Prostate gland (tissue), 2 donors: ENCODE measurements around the gene RTN4RL2. TPM values are rescaled to one million over a fixed set of nuclear protein-coding genes. Genes with fewer than 3 reads are reported as not detected.

ENCODE experiments used
- DNase-seq: peaks from one replicate; pipeline ENCODE4 v3.0.0-alpha.2; 2019; ENCODE audit warnings: low spot score
- H3K27ac ChIP-seq, 2 donors: fragments of 200-600 bp; sonication (generic); 2 replicates each; pipeline ENCODE4 v1.5.1; 2017 to 2019
- H3K27me3 ChIP-seq: fragments of 200-600 bp; sonication (generic); replicated peaks from 2 replicates; pipeline ENCODE4 v1.5.1; 2019; ENCODE audit not compliant: insufficient read depth
- H3K36me3 ChIP-seq, 2 donors: fragments of 200-600 bp; sonication (generic); 1 replicate in 1 of 2; 2 replicates in 1 of 2; pipeline versions ENCODE4 v1.5.1 to v1.8.1; 2017 to 2019
- H3K4me1 ChIP-seq: fragments of 200-600 bp; sonication (generic); replicated peaks from 2 replicates; pipeline ENCODE4 v1.5.1; 2019
- H3K4me3 ChIP-seq, 2 donors: fragments of 200-600 bp; sonication (generic); 2 replicates each; pipeline ENCODE4 v1.5.1; 2017 to 2019
- H3K9me3 ChIP-seq: fragments of 200-600 bp; sonication (generic); 2 replicates; pipeline ENCODE4 v1.5.1; 2017
- CTCF ChIP-seq, 4 experiments: fragments of 200-600 bp in 2 of 4; fragments of 450-650 bp in 2 of 4; sonication (generic) in 2 of 4; IDR thresholded peaks; 1 replicate in 3 of 4; 2 replicates in 1 of 4; pipeline ENCODE4 v1.5.1; 2016 to 2019; ENCODE audit warnings: antibody characterized with exemption in 4 of 4, mild to moderate bottlenecking in 2 of 4, moderate library complexity in 2 of 4
- POLR2A ChIP-seq: fragments of 450-650 bp; IDR thresholded peaks from one replicate; pipeline ENCODE4 v1.6.1; 2016; ENCODE audit warnings: antibody characterized with exemption, mild to moderate bottlenecking
- POLR2AphosphoS5 ChIP-seq: sonication (generic); formaldehyde crosslinking; IDR thresholded peaks from one replicate; pipeline ENCODE4 v1.6.1; 2017; ENCODE audit warnings: antibody characterized with exemption
- WGBS: methylation state at CpG from one replicate; pipeline ENCODE4 v1.1.5; 2018; 5-methylcytosine and 5-hydroxymethylcytosine counted together
- intact Hi-C: fragments of 100-400 bp; cut with DNase I; formaldehyde crosslinking; loops from one replicate; pipeline ENCODE4 v1.14.2; 2022
- total RNA-seq, 2 donors: library from RNA; depleted of rRNA; stranded (reverse); fragments of >200 nt; gene quantifications; one replicate each; pipeline ENCODE4 v1.1.0, GENCODE V29; 2016

RTN4RL2 gene
- total RNA-seq, 2 donors from 2014 or later, result 0.51 to 2.0 TPM

- under 1% methylated on average over 57 of the region's 57 CpGs for WGBS
- Histone ChIP-seq H3K4me1 (peaks cover 4% of the 10 kb centered on the region), H3K27me3 (no peaks in the 10 kb centered on the region), H3K9me3 (no peaks in the 10 kb centered on the region), H3K4me3 (peak overlapping the region; percentile 71 to 82), H3K36me3 (no peaks in the 10 kb centered on the region), H3K27ac (peak overlapping the region; percentile 64 to 66)
- TF ChIP-seq POLR2A (no peak), POLR2AphosphoS5 (no peak), CTCF (IDR thresholded peaks at IDR 0.05) (no peak)
- DNase-seq, result peak; percentile 48
- intact Hi-C loops, result no loop called here
These were observed 54.4 kb downstream of the RTN4RL2 start for GRCh38 chr11:57514538-57515331.

GRCh38 chr11:57515332-57516060 lies 55.2 kb downstream of the RTN4RL2 start, which contains the start of gene SLC43A1:
TSS of gene SLC43A1 (minus strand) at chr11:57515702. CDS start at chr11:57514111, 1,591 bp downstream.
- H3K4me3 ChIP-seq, result peak within 1 kb of the TSS; percentile 71 to 82
- peaks cover 4% of the 10 kb centered on the region for H3K4me1 ChIP-seq
- no peaks in the 10 kb centered on the region for H3K9me3 ChIP-seq
- H3K27ac ChIP-seq, result peak within 1 kb of the TSS; percentile 64 to 66
- H3K36me3 ChIP-seq, result no peaks in the 10 kb centered on the region
- 1% methylated on average over 40 of the region's 66 CpGs for WGBS
- intact Hi-C loops, result no loop called here
- DNase-seq, result peak; percentile 35
- no peak for TF ChIP-seq POLR2A
- TF ChIP-seq POLR2AphosphoS5, result no peak
- TF ChIP-seq CTCF (IDR thresholded peaks at IDR 0.05), result no peak
- H3K27me3 ChIP-seq, result no peaks in the 10 kb centered on the region

GRCh38 chr11:57516061-57516443 lies 55.7 kb downstream of the RTN4RL2 start:
- Histone ChIP-seq H3K4me3 (peak overlapping the region; percentile 71 to 82), H3K36me3 (no peaks in the 10 kb centered on the region), H3K27ac (peak overlapping the region; percentile 64 to 66), H3K9me3 (no peaks in the 10 kb centered on the region), H3K27me3 (no peaks in the 10 kb centered on the region), H3K4me1 (peaks cover 4% of the 10 kb centered on the region)
- no peak for DNase-seq
- TF ChIP-seq POLR2AphosphoS5, result no peak
- no peak for TF ChIP-seq POLR2A
- TF ChIP-seq CTCF (IDR thresholded peaks at IDR 0.05), result no peak
- 24% methylated on average over 5 of the region's 5 CpGs for WGBS
- intact Hi-C loops, result no loop called here

GRCh38 chr11:57521116-57521515 lies 60.8 kb downstream of the RTN4RL2 start:
- Histone ChIP-seq H3K4me1 (no peaks in the 10 kb centered on the region), H3K36me3 (no peaks in the 10 kb centered on the region), H3K4me3 (no peak overlapping the region), H3K27me3 (no peaks in the 10 kb centered on the region), H3K9me3 (no peaks in the 10 kb centered on the region), H3K27ac (no peak overlapping the region)
- DNase-seq, result no peak
- WGBS, result 91% methylated on average over 2 of the region's 2 CpGs
- intact Hi-C loops, result loop anchor here (10.0 kb wide), 1 partner anchor 176 kb away; no protein-coding TSS in a partner anchor
- TF ChIP-seq POLR2A (no peak), POLR2AphosphoS5 (no peak), CTCF (IDR thresholded peaks at IDR 0.05) (no peak)
